Measurements from ENCODE around the gene ZFYVE16.

ZFYVE16 gene

GRCh38 chr5:80372780-80373179 lies 35.1 kb upstream of the ZFYVE16 start:
- TF ChIP-seq CTCF (IDR thresholded peaks at IDR 0.05; ENCODE audit: low read length): no peak
- TF ChIP-seq EZH2 (optimal IDR thresholded peaks at IDR 0.05; ENCODE audit: low read depth, low read length): no peak
- TF ChIP-seq EZH2phosphoT487 (IDR thresholded peaks at IDR 0.05; ENCODE audit: low read length): no peak
- Histone ChIP-seq H3K9ac (ENCODE audit: low read length) (no peak overlapping the region), H3K27ac (ENCODE audit: low read length) (no peak overlapping the region), H3K36me3 (replicated peaks; ENCODE audit: insufficient read depth, low read length) (no peaks in the 10 kb centered on the region), H4K20me1 (ENCODE audit: insufficient read depth, low read length) (no peaks in the 10 kb centered on the region), H3K9me2 (replicated peaks; ENCODE audit: insufficient read depth, low read length) (no peaks in the 10 kb centered on the region), H3K27me3 (replicated peaks; ENCODE audit: insufficient read depth, low read length) (no peaks in the 10 kb centered on the region), H3K4me3 (ENCODE audit: low read length) (no peak overlapping the region), H3K4me2 (ENCODE audit: low read depth, low read length) (no peak overlapping the region), H3K4me1 (ENCODE audit: low read length) (no peaks in the 10 kb centered on the region), H3K9me3 (replicated peaks; ENCODE audit: insufficient read depth, low read length) (no peaks in the 10 kb centered on the region), H3K79me2 (ENCODE audit: low read length) (no peaks in the 10 kb centered on the region), H2AFZ (ENCODE audit: low read length) (no peak overlapping the region), H3F3A (ENCODE audit: insufficient read depth, low read length) (no peaks in the 10 kb centered on the region)
- DNase-seq: no peak

GRCh38 chr5:80374188-80374587 lies 33.7 kb upstream of the ZFYVE16 start:
- no peaks in the 10 kb centered on the region for H3K36me3 ChIP-seq (replicated peaks; ENCODE audit: insufficient read depth, low read length)
- H3K9me3 ChIP-seq (replicated peaks; ENCODE audit: insufficient read depth, low read length): no peaks in the 10 kb centered on the region
- TF ChIP-seq EZH2phosphoT487 (IDR thresholded peaks at IDR 0.05; ENCODE audit: low read length) (no peak), EZH2 (optimal IDR thresholded peaks at IDR 0.05; ENCODE audit: low read depth, low read length) (no peak)
- H3F3A ChIP-seq (ENCODE audit: insufficient read depth, low read length): no peaks in the 10 kb centered on the region
- no peak overlapping the region for H3K4me2 ChIP-seq (ENCODE audit: low read depth, low read length)
- no peaks in the 10 kb centered on the region for H3K27me3 ChIP-seq (replicated peaks; ENCODE audit: insufficient read depth, low read length)
- no peaks in the 10 kb centered on the region for H3K4me1 ChIP-seq (ENCODE audit: low read length)
- H3K9me2 ChIP-seq (replicated peaks; ENCODE audit: insufficient read depth, low read length): no peaks in the 10 kb centered on the region
- no peak for DNase-seq
- no peak overlapping the region for H3K4me3 ChIP-seq (ENCODE audit: low read length)
- H4K20me1 ChIP-seq (ENCODE audit: insufficient read depth, low read length): no peaks in the 10 kb centered on the region
- H3K9ac ChIP-seq (ENCODE audit: low read length): no peak overlapping the region
- no peak overlapping the region for H3K27ac ChIP-seq (ENCODE audit: low read length)
- no peaks in the 10 kb centered on the region for H3K79me2 ChIP-seq (ENCODE audit: low read length)
- no peak overlapping the region for H2AFZ ChIP-seq (ENCODE audit: low read length)

DNA sequence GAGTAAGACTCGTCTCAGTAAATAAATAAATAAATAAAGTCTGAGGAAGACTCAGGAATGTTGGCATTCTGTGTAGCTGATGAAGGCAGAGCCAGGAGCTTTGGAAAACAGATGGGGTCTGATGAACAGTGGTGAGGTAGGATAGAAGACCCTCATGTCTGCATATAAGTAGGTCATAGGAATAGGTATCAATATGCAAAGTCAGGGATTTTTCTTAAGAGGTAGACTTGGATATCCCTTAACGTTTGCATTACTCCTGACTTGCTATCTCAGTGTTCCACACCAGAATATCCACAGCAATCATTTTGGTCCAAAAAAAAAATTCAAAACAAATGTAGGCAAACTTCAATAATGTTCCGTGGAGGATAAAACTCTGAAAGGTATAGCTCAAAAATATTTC lies 31.3 kb upstream of the ZFYVE16 start:
- DNase-seq: no peak
- H3K4me2 ChIP-seq (ENCODE audit: low read depth, low read length): no peak overlapping the region
- no peak overlapping the region for H3K9ac ChIP-seq (ENCODE audit: low read length)
- no peaks in the 10 kb centered on the region for H4K20me1 ChIP-seq (ENCODE audit: insufficient read depth, low read length)
- H3K36me3 ChIP-seq (replicated peaks; ENCODE audit: insufficient read depth, low read length): no peaks in the 10 kb centered on the region
- TF ChIP-seq EZH2phosphoT487 (IDR thresholded peaks at IDR 0.05; ENCODE audit: low read length) (no peak), CTCF (IDR thresholded peaks at IDR 0.05; ENCODE audit: low read length) (no peak), EZH2 (optimal IDR thresholded peaks at IDR 0.05; ENCODE audit: low read depth, low read length) (no peak)
- no peaks in the 10 kb centered on the region for H3K79me2 ChIP-seq (ENCODE audit: low read length)
- H3K27me3 ChIP-seq (replicated peaks; ENCODE audit: insufficient read depth, low read length): no peaks in the 10 kb centered on the region
- no peaks in the 10 kb centered on the region for H3F3A ChIP-seq (ENCODE audit: insufficient read depth, low read length)
- H3K27ac ChIP-seq (ENCODE audit: low read length): no peak overlapping the region
- no peak overlapping the region for H3K4me3 ChIP-seq (ENCODE audit: low read length)
- H3K9me3 ChIP-seq (replicated peaks; ENCODE audit: insufficient read depth, low read length): no peaks in the 10 kb centered on the region
- H3K9me2 ChIP-seq (replicated peaks; ENCODE audit: insufficient read depth, low read length): no peaks in the 10 kb centered on the region
- H2AFZ ChIP-seq (ENCODE audit: low read length): no peak overlapping the region
- no peaks in the 10 kb centered on the region for H3K4me1 ChIP-seq (ENCODE audit: low read length)

DNA sequence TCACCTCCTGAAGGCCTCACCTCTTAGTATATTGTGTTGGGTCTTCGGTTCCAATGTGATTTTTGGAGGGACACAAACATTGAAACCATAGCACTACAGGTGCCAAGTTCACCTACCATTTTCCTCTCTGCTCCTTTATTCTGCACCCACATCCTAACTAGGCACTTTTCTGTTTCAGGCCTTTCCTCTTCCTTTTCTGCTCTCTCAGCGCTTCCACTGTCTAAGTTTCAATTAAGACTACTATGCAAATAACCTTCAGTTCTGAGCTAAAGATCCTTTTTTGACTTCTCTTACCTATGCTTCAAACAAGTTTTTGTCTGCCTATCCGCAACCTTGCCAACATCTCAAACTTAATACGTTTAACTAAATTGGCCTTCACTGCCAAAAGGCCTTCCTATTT lies 25.4 kb upstream of the ZFYVE16 start:
- Histone ChIP-seq H3K4me3 (ENCODE audit: low read length) (no peak overlapping the region), H3F3A (ENCODE audit: insufficient read depth, low read length) (peaks cover 7% of the 10 kb centered on the region), H3K27ac (ENCODE audit: low read length) (peak overlapping the region; percentile 58; the same call in 1 of the 2 replicates), H2AFZ (ENCODE audit: low read length) (peak overlapping the region; percentile 33), H3K9me3 (replicated peaks; ENCODE audit: insufficient read depth, low read length) (no peaks in the 10 kb centered on the region), H4K20me1 (ENCODE audit: insufficient read depth, low read length) (no peaks in the 10 kb centered on the region), H3K36me3 (replicated peaks; ENCODE audit: insufficient read depth, low read length) (no peaks in the 10 kb centered on the region), H3K9ac (ENCODE audit: low read length) (no peak overlapping the region), H3K4me1 (ENCODE audit: low read length) (peaks cover 20% of the 10 kb centered on the region), H3K79me2 (ENCODE audit: low read length) (no peaks in the 10 kb centered on the region), H3K4me2 (ENCODE audit: low read depth, low read length) (peak overlapping the region; percentile 28), H3K27me3 (replicated peaks; ENCODE audit: insufficient read depth, low read length) (no peaks in the 10 kb centered on the region), H3K9me2 (replicated peaks; ENCODE audit: insufficient read depth, low read length) (no peaks in the 10 kb centered on the region)
- DNase-seq: peak; percentile 63
- no peak for TF ChIP-seq EZH2 (optimal IDR thresholded peaks at IDR 0.05; ENCODE audit: low read depth, low read length)
- no peak for TF ChIP-seq CTCF (IDR thresholded peaks at IDR 0.05; ENCODE audit: low read length)
- no peak for TF ChIP-seq EZH2phosphoT487 (IDR thresholded peaks at IDR 0.05; ENCODE audit: low read length)

All from MM.1S (cell line).